HG03095 (cell line): ENCODE results near the gene PSTPIP1.
A peak's percentile ranks its signal among the peaks of the same experiment; 100 is the strongest.

Source experiments
- ATAC-seq: cut with Tn5 transposase; IDR thresholded peaks from one replicate; pipeline ENCODE4 v1.9.1; 2021; ENCODE audit warnings: moderate library complexity; ENCODE audit not compliant: unreplicated experiment

PSTPIP1 gene

GRCh38 chr15:77066971-77067690 lies 72.2 kb downstream of the PSTPIP1 start:
- ATAC-seq, result no peak

GRCh38 chr15:77067691-77068367 lies 72.9 kb downstream of the PSTPIP1 start:
- ATAC-seq, result no peak

GRCh38 chr15:77068633-77069032 lies 73.7 kb downstream of the PSTPIP1 start:
- ATAC-seq, result no peak

- no peak for ATAC-seq
These were observed 74.7 kb downstream of the PSTPIP1 start for GRCh38 chr15:77069521-77070121.

GRCh38 chr15:77070180-77070494 lies 75.2 kb downstream of the PSTPIP1 start:
- ATAC-seq, result no peak

GRCh38 chr15:77070495-77071304 lies 75.8 kb downstream of the PSTPIP1 start, which contains the start of gene TSPAN3:
TSPAN3 (minus strand) TSS chr15:77071109; CDS start chr15:77070954, 155 bp downstream.
- ATAC-seq, result peak; percentile 89

GRCh38 chr15:77071305-77072223 lies 76.6 kb downstream of the PSTPIP1 start:
- no peak for ATAC-seq

GRCh38 chr15:77074350-77074749 lies 79.4 kb downstream of the PSTPIP1 start:
- no peak for ATAC-seq

- no peak for ATAC-seq
These were observed 80.6 kb downstream of the PSTPIP1 start for GRCh38 chr15:77075528-77075927.

GRCh38 chr15:77076323-77076915 lies 81.5 kb downstream of the PSTPIP1 start:
- ATAC-seq, result no peak

- no peak for ATAC-seq
These were observed 87.0 kb downstream of the PSTPIP1 start for GRCh38 chr15:77081971-77082370.

- ATAC-seq, result peak; percentile 60
These were observed 88.6 kb downstream of the PSTPIP1 start for GRCh38 chr15:77083381-77084160.

GRCh38 chr15:77084436-77084835 lies 89.5 kb downstream of the PSTPIP1 start:
- no peak for ATAC-seq

- ATAC-seq, result no peak
These were observed 90.4 kb downstream of the PSTPIP1 start for GRCh38 chr15:77085297-77085696.
